GM12878 (cell line): Measurements from ENCODE around the gene TCF12. TPM values are rescaled to one million over a fixed set of nuclear protein-coding genes. Genes with fewer than 3 reads are reported as not detected.

ENCODE experiments used
- ATAC-seq: fragments of 200-7000 bp; cut with Tn5 transposase; 3 replicates; pipeline ENCODE4 v1.9.1; 2020; ENCODE audit warnings: mild to moderate bottlenecking, moderate library complexity
- BruUV-seq: library from RNA; stranded (reverse); fragments of 400-500 nt; replicated peaks from 2 replicates; lab custom pipeline; 2021; lab: Mats Ljungman, UMichigan
- CTCF ChIA-PET: fragments of 300-600 bp; sonication (Branson Sonifier 250); formaldehyde crosslinking; extraction: SDS; loops from one replicate; lab custom pipeline; 2021; ENCODE audit warnings: inconsistent platforms; lab: Yijun Ruan, JAX
- POLR2A ChIA-PET: fragments of 350-600 bp; formaldehyde crosslinking; extraction: SDS; loops from one replicate; lab custom pipeline; 2021; ENCODE audit warnings: inconsistent platforms; lab: Charles Lee
- RAD21 ChIA-PET: fragments of 300-600 bp; sonication (Branson Sonifier 250); formaldehyde crosslinking; loops from one replicate; lab custom pipeline; 2023; ENCODE audit warnings: antibody characterized with exemption; ENCODE audit not compliant: unreplicated experiment; lab: Charles Lee
- SMC1A ChIA-PET: fragments of 300-600 bp; sonication (Branson Sonifier 250); formaldehyde crosslinking; loops from one replicate; lab custom pipeline; 2023; ENCODE audit not compliant: unreplicated experiment, uncharacterized antibody; lab: Charles Lee
- DNase-seq: peaks from one replicate; pipeline ENCODE4 v3.0.0-alpha.2; 2011; ENCODE audit warnings: low read depth, low spot score
- FAIRE-seq: peaks from 3 replicates; lab custom pipeline; 2011; peaks lifted over from hg19 to GRCh38; lab: Jason Lieb, UNC
- H2AFZ ChIP-seq: 2 replicates; pipeline ENCODE4 v1.6.0; 2011; ENCODE audit warnings: low read depth, low read length, control low read depth; ENCODE audit not compliant: control insufficient read depth
- H3K27ac ChIP-seq: 2 replicates; pipeline ENCODE4 v1.5.1; 2011; ENCODE audit warnings: control low read depth; ENCODE audit not compliant: control insufficient read depth, insufficient read depth
- H3K27me3 ChIP-seq, 2 experiments: replicated peaks in 1 of 2; 2 replicates each; pipeline versions ENCODE4 v1.6.0 to v1.6.1; 2011; ENCODE audit warnings: low read length in 1 of 2; ENCODE audit not compliant: control insufficient read depth in 2 of 2, insufficient read depth in 2 of 2
- H3K36me3 ChIP-seq, 2 experiments: 2 replicates each; pipeline ENCODE4 v1.5.1; 2011; ENCODE audit warnings: low read length in 1 of 2; ENCODE audit not compliant: control insufficient read depth in 2 of 2, insufficient read depth in 2 of 2
- H3K4me1 ChIP-seq: 2 replicates; pipeline ENCODE4 v1.6.1; 2011; ENCODE audit warnings: mild to moderate bottlenecking, low read length, moderate library complexity, mixed read lengths; ENCODE audit not compliant: control insufficient read depth, insufficient read depth
- H3K4me2 ChIP-seq: 2 replicates; pipeline ENCODE4 v1.6.0; 2011; ENCODE audit warnings: control low read depth; ENCODE audit not compliant: control insufficient read depth, insufficient read depth
- H3K4me3 ChIP-seq: fragments of 200-600 bp; sonication (generic); 2 replicates; pipeline ENCODE4 v1.5.1; 2016
- H3K79me2 ChIP-seq: 2 replicates; pipeline ENCODE4 v1.6.0; 2011; ENCODE audit warnings: low read length; ENCODE audit not compliant: control insufficient read depth, insufficient read depth
- H3K9ac ChIP-seq: 2 replicates; pipeline ENCODE4 v1.8.0; 2011; ENCODE audit warnings: low read length, control low read depth, mixed read lengths; ENCODE audit not compliant: control insufficient read depth, insufficient read depth
- H3K9me3 ChIP-seq: replicated peaks from 3 replicates; pipeline ENCODE4 v1.5.1; 2011; ENCODE audit warnings: mild to moderate bottlenecking, low read length; ENCODE audit not compliant: control insufficient read depth, insufficient read depth
- H4K20me1 ChIP-seq: 2 replicates; pipeline ENCODE4 v1.6.0; 2011; ENCODE audit not compliant: control insufficient read depth, insufficient read depth
- CHD1 ChIP-seq: IDR thresholded peaks from 2 replicates; pipeline ENCODE4 v1.6.1; 2012; ENCODE audit warnings: low read depth, low read length, improper control_type of control experiment
- JUND ChIP-seq: IDR thresholded peaks from 2 replicates; pipeline ENCODE4 v1.6.1; 2012; ENCODE audit warnings: low read depth, mild to moderate bottlenecking, low read length, improper control_type of control experiment, moderate library complexity
- USF1 ChIP-seq: IDR thresholded peaks from 2 replicates; pipeline ENCODE4 v1.6.1; 2011; ENCODE audit warnings: borderline replicate concordance, low read depth, mild to moderate bottlenecking, moderate library complexity, mixed read lengths, low read length; ENCODE audit not compliant: insufficient read depth; ENCODE audit errors: extremely low read length
- WGBS: methylation state at CpG from one replicate; pipeline ENCODE4 v1.1.6; 2016; ENCODE audit warnings: low lambda C conversion rate; ENCODE audit not compliant: insufficient replicate concordance, insufficient coverage; ENCODE audit errors: missing lambda C conversion rate; 5-methylcytosine and 5-hydroxymethylcytosine counted together
- in situ Hi-C: fragments of 300-500 bp; cut with MboI; formaldehyde crosslinking; loops from 9 replicates; pipeline ENCODE4 v1.14.3; 2018; ENCODE audit warnings: mixed read lengths
- intact Hi-C: fragments of 100-400 bp; cut with micrococcal nuclease; formaldehyde crosslinking; loops from one replicate; pipeline ENCODE4 v1.14.2; 2022; ENCODE audit not compliant: unreplicated experiment
- polyA plus RNA-seq, 11 experiments: library from polyadenylated mRNA; depleted of rRNA in 4 of 11; unstranded in 6 of 11; stranded (reverse) in 5 of 11; fragments of >200 nt; fragmentation: Nextera tagmentation in 4 of 11; fragmentation: Illumina TruSeq in 1 of 11; extraction: Ambion mirVana in 4 of 11; extraction: Trizol in 1 of 11; gene quantifications; 1 replicate in 1 of 11; 2 replicates in 10 of 11; pipeline versions ENCODE4 v1.2.1 to v1.2.3, GENCODE V29; 2011 to 2016; ENCODE audit warnings: inconsistent platforms in 2 of 11, missing spikeins in 2 of 11, low read depth in 1 of 11
- total RNA-seq, 4 experiments: library from RNA; depleted of rRNA in 3 of 4; stranded (reverse); fragments of >200 nt in 3 of 4; fragmentation: Illumina TruSeq in 1 of 4; extraction: Trizol in 1 of 4; gene quantifications; 2 replicates each; pipeline versions ENCODE4 v1.2.1 to v1.2.3, GENCODE V29; 2013 to 2021

Gene TCF12
- total and polyA plus RNA-seq, 10 of the 15 experiments (the other 5 are each of a cell fraction or from before 2014, with no cell fraction given) = 8.2 to 70.9 (median 49.5) TPM

DNA sequence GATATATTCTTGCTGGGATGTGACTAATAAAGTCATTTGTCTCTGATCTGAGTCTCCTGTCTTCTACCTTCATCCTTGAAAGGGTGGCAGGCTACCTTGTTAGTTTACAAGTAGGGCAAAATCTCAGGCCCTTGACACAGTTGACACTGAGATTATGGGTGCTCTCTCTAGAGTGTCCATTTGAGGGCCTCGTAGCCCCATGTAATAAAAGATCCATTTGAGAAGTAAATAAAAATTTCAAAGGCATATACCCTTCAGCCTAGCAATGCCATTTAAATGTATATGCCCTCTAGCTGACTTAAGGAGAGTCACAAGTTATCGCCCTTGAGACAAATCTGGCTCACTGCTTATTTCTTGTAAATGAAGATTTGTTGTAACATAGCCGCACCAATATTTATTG lies 98.6 kb downstream of the TCF12 start (continued):
- no peak for TF ChIP-seq USF1
- no peak for TF ChIP-seq JUND

GRCh38 chr15:57018151-57018550 lies 99.7 kb downstream of the TCF12 start:
- Histone ChIP-seq H3K27ac (no peak overlapping the region), H3K9ac (no peak overlapping the region), H3K4me1 (no peaks in the 10 kb centered on the region), H3K27me3 (no peaks in the 10 kb centered on the region), H3K79me2 (peaks cover 5% of the 10 kb centered on the region), H3K4me2 (no peak overlapping the region), H3K9me3 (no peaks in the 10 kb centered on the region; the same call in 2 of the 3 replicates), H2AFZ (no peak overlapping the region), H3K4me3 (no peak overlapping the region), H4K20me1 (no peaks in the 10 kb centered on the region), H3K36me3 (no peaks in the 10 kb centered on the region)
- WGBS = 100% methylated on average over 3 of the region's 4 CpGs
- FAIRE-seq (no peak), DNase-seq (no peak), ATAC-seq (no peak)
- CTCF ChIA-PET = interaction anchor here (0.6 to 1.7 kb wide), 11 partner anchors 24 to 1697 kb away, joined by 3 to 7 read pairs (median 4); no protein-coding TSS in a partner anchor
- no peak for TF ChIP-seq CHD1
- RAD21 ChIA-PET = interaction anchor here (1.3 to 1.8 kb wide), 3 partner anchors 118 to 288 kb away, joined by 3 to 7 read pairs (median 4); no protein-coding TSS in a partner anchor
- POLR2A ChIA-PET = no interaction called here
- BruUV-seq = no TSS peak
- in situ Hi-C loops = loop anchor here (25.0 kb wide), 1 partner anchor 519 kb away; no protein-coding TSS in a partner anchor
- SMC1A ChIA-PET = interaction anchor here (1.0 to 2.7 kb wide), 6 partner anchors 14 to 288 kb away, joined by 3 to 6 read pairs (median 4); no protein-coding TSS in a partner anchor
- intact Hi-C loops = loop anchor here (10.0 kb wide), 3 partner anchors 117 to 287 kb away; no protein-coding TSS in a partner anchor
